ENCODE measurements around the gene RICTOR.
A peak's percentile ranks its signal among the peaks of the same experiment; 100 is the strongest.

Gene RICTOR

DNA sequence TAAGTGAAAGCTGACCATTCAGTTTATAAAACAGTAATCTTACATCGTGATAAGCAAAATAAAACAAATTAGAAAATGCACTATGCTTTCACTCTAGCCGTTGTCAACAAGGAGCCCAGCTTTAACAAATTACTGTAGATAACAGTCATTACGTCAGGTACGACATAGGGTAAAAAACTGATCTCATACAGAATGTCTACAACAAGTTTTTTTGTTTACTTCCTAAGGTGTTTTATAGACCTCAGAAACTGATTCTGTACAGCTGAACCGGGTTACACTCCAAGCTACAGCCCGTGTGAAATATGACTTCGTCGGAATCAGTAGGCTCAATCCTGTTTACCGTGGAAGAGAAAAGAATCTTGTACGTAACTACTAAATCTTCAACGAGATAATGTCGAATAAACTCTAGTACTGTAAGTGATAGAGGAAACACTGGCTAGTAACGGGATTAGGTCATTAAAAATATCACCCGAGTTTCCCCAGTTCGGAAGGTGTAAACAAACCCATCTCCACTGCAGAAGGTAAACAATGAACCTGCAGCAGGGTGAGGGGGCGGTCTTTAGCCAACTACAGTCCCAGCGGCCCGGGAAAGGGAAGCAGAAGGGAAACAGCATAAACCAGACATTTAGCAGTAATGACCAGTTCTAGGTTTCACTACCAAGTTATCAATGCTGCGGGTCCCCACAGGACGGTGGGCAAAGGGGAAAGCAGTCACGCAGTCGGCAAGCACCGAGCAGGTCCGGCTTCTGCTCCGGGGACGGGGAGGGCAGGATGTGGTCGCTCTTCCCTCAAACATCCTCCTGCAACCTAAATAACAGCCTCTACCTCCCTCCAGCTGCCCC lies 1.1 kb downstream of the RICTOR start (continued):
- TF ChIP-seq ZXDB (tag by site-specific recombination; IDR thresholded peaks at IDR 0.05) (peak; percentile 30; the same call in 1 of the 2 replicates), ZNF629 (tag by site-specific recombination; IDR thresholded peaks at IDR 0.05) (peak; percentile 89), KLF9 (tag by site-specific recombination; IDR thresholded peaks at IDR 0.05; ENCODE audit: low read depth) (0 out of 2 replicates have a peak, but pooled peaks have one; percentile 18), ZNF549 (tag by site-specific recombination; IDR thresholded peaks at IDR 0.05) (no peak), ZNF488 (tag by site-specific recombination; IDR thresholded peaks at IDR 0.05) (no peak), ZNF341 (tag by site-specific recombination; IDR thresholded peaks at IDR 0.05; ENCODE audit: low read depth) (peak; percentile 100), ZNF596 (tag by site-specific recombination; IDR thresholded peaks at IDR 0.05) (no peak), ZNF585B (tag by site-specific recombination; IDR thresholded peaks at IDR 0.05) (no peak), ZNF280C (tag by site-specific recombination; IDR thresholded peaks at IDR 0.05) (no peak), ZSCAN16 (tag by site-specific recombination; IDR thresholded peaks at IDR 0.05) (no peak), ZNF513 (tag by site-specific recombination; IDR thresholded peaks at IDR 0.05) (no peak), MZF1 (tag by site-specific recombination; IDR thresholded peaks at IDR 0.05; ENCODE audit: borderline replicate concordance) (no peak), ZNF610 (tag by site-specific recombination; IDR thresholded peaks at IDR 0.05; ENCODE audit: borderline replicate concordance) (no peak), ZNF394 (tag by site-specific recombination; IDR thresholded peaks at IDR 0.05; ENCODE audit: borderline replicate concordance) (no peak), SP7 (tag by site-specific recombination; IDR thresholded peaks at IDR 0.05) (peak; percentile 79), ZSCAN23 (tag by site-specific recombination; IDR thresholded peaks at IDR 0.05) (no peak), ZNF48 (tag by site-specific recombination; IDR thresholded peaks at IDR 0.05) (no peak), KLF10 (tag by site-specific recombination; IDR thresholded peaks at IDR 0.05) (no peak), ZNF26 (tag by site-specific recombination; IDR thresholded peaks at IDR 0.05) (no peak), ZFP3 (tag by site-specific recombination; IDR thresholded peaks at IDR 0.05; ENCODE audit: low read depth) (no peak), ZNF785 (tag by site-specific recombination; IDR thresholded peaks at IDR 0.05) (no peak), ZBTB48 (tag by site-specific recombination; IDR thresholded peaks at IDR 0.05) (peak; percentile 66), ZNF501 (tag by site-specific recombination; IDR thresholded peaks at IDR 0.05) (no peak), ZNF138 (tag by site-specific recombination; IDR thresholded peaks at IDR 0.05; ENCODE audit: borderline replicate concordance) (no peak), ZNF544 (tag by site-specific recombination; IDR thresholded peaks at IDR 0.05) (no peak), SCRT1 (tag by site-specific recombination; IDR thresholded peaks at IDR 0.05; ENCODE audit: borderline replicate concordance) (no peak), FEZF1 (tag by site-specific recombination; IDR thresholded peaks at IDR 0.05) (no peak)
- TF ChIP-seq, protein P1, sequence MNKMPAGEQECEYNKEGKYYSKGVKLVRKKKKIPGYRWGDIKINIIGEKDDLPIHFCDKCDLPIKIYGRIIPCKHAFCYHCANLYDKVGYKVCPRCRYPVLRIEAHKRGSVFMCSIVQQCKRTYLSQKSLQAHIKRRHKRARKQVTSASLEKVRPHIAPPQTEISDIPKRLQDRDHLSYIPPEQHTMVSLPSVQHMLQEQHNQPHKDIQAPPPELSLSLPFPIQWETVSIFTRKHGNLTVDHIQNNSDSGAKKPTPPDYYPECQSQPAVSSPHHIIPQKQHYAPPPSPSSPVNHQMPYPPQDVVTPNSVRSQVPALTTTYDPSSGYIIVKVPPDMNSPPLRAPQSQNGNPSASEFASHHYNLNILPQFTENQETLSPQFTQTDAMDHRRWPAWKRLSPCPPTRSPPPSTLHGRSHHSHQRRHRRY (tag by site-specific recombination; IDR thresholded peaks at IDR 0.05) = no peak
- TF ChIP-seq, protein P2, sequence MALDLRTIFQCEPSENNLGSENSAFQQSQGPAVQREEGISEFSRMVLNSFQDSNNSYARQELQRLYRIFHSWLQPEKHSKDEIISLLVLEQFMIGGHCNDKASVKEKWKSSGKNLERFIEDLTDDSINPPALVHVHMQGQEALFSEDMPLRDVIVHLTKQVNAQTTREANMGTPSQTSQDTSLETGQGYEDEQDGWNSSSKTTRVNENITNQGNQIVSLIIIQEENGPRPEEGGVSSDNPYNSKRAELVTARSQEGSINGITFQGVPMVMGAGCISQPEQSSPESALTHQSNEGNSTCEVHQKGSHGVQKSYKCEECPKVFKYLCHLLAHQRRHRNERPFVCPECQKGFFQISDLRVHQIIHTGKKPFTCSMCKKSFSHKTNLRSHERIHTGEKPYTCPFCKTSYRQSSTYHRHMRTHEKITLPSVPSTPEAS (tag by site-specific recombination; IDR thresholded peaks at IDR 0.05) = no peak
